ENCODE measurements around the gene MARVELD3. TPM values are rescaled to one million over a fixed set of nuclear protein-coding genes. Genes with fewer than 3 reads are reported as not detected.

The MARVELD3 gene
- total and polyA plus RNA-seq, 9 of the 15 experiments (the other 6 are each of a cell fraction or from before 2014, with no cell fraction given): 0.03 to 0.07 (median 0.07) TPM; not detected in 6

DNA sequence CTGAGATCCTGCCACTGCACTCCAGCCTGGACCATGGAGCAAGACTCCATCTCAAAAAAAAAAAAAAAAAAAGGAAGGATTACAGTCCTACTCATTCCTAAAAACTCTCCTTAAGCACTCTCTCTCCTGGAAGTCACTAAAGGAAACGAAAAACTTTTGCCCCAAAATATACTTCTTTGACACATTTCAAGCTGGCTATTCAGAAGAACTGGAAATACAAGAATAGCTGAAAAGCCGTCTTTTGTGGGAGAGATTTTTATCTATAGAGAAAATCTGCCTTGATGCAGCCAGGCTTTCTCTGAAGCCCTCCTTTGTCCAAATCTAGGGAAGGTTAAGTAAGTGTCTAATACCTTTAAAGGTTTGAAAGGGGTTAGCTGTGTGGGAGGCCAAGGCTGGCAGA lies 16.9 kb upstream of the MARVELD3 start:
- POLR2A ChIA-PET: interaction anchor here (0.5 to 1.3 kb wide), 2 partner anchors 66 to 249 kb away, joined by 3 to 4 read pairs; no protein-coding TSS in a partner anchor
- H3K9me3 ChIP-seq (replicated peaks; ENCODE audit: control insufficient read depth, insufficient read depth, low read depth, low read length): no peaks in the 10 kb centered on the region
- no peak overlapping the region for H3K4me2 ChIP-seq (ENCODE audit: insufficient read depth, low read length)
- H3K4me3 ChIP-seq: no peak overlapping the region
- no peaks in the 10 kb centered on the region for H3K9me1 ChIP-seq (ENCODE audit: control insufficient read depth, insufficient read depth, low read length)
- peaks cover 3 to 10% of the 10 kb centered on the region in 2 experiments; a peak in 3 of 5 replicates for H3K27me3 ChIP-seq (ENCODE audit: control insufficient read depth in 2 of 2, insufficient read depth in 2 of 2, low read length in 2 of 2)
- in situ Hi-C loops (cut with MboI) (no loop called here), intact Hi-C loops (cut with micrococcal nuclease) (no loop called here)
- no peak overlapping the region for H3K9ac ChIP-seq (ENCODE audit: insufficient read depth in 1 of 2, low read depth in 2 of 2, low read length in 2 of 2)
- H3K4me1 ChIP-seq (replicated peaks in 1 of 2; ENCODE audit: control insufficient read depth in 2 of 2, insufficient read depth in 2 of 2, low read length in 2 of 2): peaks cover 0 to 3% of the 10 kb centered on the region in 2 experiments; a peak in 1 of 5 replicates
- BruUV-seq (replicated peaks): no TSS peak
- no peak for DNase-seq (ENCODE audit: extremely low read depth in 1 of 4, low spot score in 3 of 4)
- H3K79me2 ChIP-seq (ENCODE audit: control insufficient read depth, insufficient read depth, low read length): no peaks in the 10 kb centered on the region
- H2AFZ ChIP-seq (ENCODE audit: low read depth, low read length): no peak overlapping the region
- ATAC-seq: no peak
- no peak overlapping the region for H3K27ac ChIP-seq (ENCODE audit: extremely low read depth, low read depth, low read length)
- CTCF ChIA-PET (ENCODE audit: low intra/inter-chr PET ratio): no interaction called here
- WGBS (ENCODE audit: insufficient coverage, low coverage, missing lambda C conversion rate): 7% methylated on average over 2 of the region's 2 CpGs
- no peak for FAIRE-seq
- no peaks in the 10 kb centered on the region for H4K20me1 ChIP-seq (replicated peaks; ENCODE audit: control insufficient read depth, insufficient read depth, low read length)
- H3K36me3 ChIP-seq (ENCODE audit: control insufficient read depth, insufficient read depth, low read length): no peaks in the 10 kb centered on the region
- TF ChIP-seq, protein P1, sequence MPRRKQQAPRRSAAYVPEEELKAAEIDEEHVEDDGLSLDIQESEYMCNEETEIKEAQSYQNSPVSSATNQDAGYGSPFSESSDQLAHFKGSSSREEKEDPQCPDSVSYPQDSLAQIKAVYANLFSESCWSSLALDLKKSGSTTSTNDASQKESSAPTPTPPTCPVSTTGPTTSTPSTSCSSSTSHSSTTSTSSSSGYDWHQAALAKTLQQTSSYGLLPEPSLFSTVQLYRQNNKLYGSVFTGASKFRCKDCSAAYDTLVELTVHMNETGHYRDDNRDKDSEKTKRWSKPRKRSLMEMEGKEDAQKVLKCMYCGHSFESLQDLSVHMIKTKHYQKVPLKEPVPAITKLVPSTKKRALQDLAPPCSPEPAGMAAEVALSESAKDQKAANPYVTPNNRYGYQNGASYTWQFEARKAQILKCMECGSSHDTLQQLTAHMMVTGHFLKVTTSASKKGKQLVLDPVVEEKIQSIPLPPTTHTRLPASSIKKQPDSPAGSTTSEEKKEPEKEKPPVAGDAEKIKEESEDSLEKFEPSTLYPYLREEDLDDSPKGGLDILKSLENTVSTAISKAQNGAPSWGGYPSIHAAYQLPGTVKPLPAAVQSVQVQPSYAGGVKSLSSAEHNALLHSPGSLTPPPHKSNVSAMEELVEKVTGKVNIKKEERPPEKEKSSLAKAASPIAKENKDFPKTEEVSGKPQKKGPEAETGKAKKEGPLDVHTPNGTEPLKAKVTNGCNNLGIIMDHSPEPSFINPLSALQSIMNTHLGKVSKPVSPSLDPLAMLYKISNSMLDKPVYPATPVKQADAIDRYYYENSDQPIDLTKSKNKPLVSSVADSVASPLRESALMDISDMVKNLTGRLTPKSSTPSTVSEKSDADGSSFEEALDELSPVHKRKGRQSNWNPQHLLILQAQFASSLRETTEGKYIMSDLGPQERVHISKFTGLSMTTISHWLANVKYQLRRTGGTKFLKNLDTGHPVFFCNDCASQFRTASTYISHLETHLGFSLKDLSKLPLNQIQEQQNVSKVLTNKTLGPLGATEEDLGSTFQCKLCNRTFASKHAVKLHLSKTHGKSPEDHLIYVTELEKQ (CRISPR knock-in tag; IDR thresholded peaks at IDR 0.05): no peak
- TF ChIP-seq HNRNPK (IDR thresholded peaks at IDR 0.05; ENCODE audit: low read depth, low read length, poor library complexity, severe bottlenecking) (no peak), NEUROD1 (IDR thresholded peaks at IDR 0.05; ENCODE audit: borderline replicate concordance, low read depth, low read length, partially characterized antibody) (no peak), SMAD2 (IDR thresholded peaks at IDR 0.05; ENCODE audit: low read depth, low read length) (no peak), ZNF644 (tag; IDR thresholded peaks at IDR 0.05; ENCODE audit: low read depth) (no peak), ZNF589 (CRISPR knock-in tag; IDR thresholded peaks at IDR 0.05; ENCODE audit: low read depth) (no peak), RBM17 (IDR thresholded peaks at IDR 0.05; ENCODE audit: borderline replicate concordance, low read depth, low read length) (no peak), ZNF778 (CRISPR knock-in tag; IDR thresholded peaks at IDR 0.05) (no peak), ETV5 (CRISPR knock-in tag; IDR thresholded peaks at IDR 0.05; ENCODE audit: low read depth) (no peak), IFI16 (CRISPR knock-in tag; IDR thresholded peaks at IDR 0.05) (no peak), TCF7L2 (IDR thresholded peaks at IDR 0.05; ENCODE audit: low read depth, low read length) (no peak)
- TF ChIP-seq, protein P2, sequence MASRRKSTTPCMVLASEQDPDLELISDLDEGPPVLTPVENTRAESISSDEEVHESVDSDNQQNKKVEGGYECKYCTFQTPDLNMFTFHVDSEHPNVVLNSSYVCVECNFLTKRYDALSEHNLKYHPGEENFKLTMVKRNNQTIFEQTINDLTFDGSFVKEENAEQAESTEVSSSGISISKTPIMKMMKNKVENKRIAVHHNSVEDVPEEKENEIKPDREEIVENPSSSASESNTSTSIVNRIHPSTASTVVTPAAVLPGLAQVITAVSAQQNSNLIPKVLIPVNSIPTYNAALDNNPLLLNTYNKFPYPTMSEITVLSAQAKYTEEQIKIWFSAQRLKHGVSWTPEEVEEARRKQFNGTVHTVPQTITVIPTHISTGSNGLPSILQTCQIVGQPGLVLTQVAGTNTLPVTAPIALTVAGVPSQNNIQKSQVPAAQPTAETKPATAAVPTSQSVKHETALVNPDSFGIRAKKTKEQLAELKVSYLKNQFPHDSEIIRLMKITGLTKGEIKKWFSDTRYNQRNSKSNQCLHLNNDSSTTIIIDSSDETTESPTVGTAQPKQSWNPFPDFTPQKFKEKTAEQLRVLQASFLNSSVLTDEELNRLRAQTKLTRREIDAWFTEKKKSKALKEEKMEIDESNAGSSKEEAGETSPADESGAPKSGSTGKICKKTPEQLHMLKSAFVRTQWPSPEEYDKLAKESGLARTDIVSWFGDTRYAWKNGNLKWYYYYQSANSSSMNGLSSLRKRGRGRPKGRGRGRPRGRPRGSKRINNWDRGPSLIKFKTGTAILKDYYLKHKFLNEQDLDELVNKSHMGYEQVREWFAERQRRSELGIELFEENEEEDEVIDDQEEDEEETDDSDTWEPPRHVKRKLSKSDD (conservative IDR thresholded peaks at IDR 0.05; ENCODE audit: low read length): no peak
- TF ChIP-seq, protein P3, sequence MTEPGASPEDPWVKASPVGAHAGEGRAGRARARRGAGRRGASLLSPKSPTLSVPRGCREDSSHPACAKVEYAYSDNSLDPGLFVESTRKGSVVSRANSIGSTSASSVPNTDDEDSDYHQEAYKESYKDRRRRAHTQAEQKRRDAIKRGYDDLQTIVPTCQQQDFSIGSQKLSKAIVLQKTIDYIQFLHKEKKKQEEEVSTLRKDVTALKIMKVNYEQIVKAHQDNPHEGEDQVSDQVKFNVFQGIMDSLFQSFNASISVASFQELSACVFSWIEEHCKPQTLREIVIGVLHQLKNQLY (CRISPR knock-in tag; conservative IDR thresholded peaks at IDR 0.05): no peak
